ENCODE results near the gene ADCK2. TPM values are rescaled to one million over a fixed set of nuclear protein-coding genes. Genes with fewer than 3 reads are reported as not detected.
A peak's percentile ranks its signal among the peaks of the same experiment; 100 is the strongest.

The ADCK2 gene
- total and polyA plus RNA-seq, 10 of the 15 experiments (the other 5 are each of a cell fraction or from before 2014, with no cell fraction given), result 0.52 to 19.4 (median 13.1) TPM

DNA sequence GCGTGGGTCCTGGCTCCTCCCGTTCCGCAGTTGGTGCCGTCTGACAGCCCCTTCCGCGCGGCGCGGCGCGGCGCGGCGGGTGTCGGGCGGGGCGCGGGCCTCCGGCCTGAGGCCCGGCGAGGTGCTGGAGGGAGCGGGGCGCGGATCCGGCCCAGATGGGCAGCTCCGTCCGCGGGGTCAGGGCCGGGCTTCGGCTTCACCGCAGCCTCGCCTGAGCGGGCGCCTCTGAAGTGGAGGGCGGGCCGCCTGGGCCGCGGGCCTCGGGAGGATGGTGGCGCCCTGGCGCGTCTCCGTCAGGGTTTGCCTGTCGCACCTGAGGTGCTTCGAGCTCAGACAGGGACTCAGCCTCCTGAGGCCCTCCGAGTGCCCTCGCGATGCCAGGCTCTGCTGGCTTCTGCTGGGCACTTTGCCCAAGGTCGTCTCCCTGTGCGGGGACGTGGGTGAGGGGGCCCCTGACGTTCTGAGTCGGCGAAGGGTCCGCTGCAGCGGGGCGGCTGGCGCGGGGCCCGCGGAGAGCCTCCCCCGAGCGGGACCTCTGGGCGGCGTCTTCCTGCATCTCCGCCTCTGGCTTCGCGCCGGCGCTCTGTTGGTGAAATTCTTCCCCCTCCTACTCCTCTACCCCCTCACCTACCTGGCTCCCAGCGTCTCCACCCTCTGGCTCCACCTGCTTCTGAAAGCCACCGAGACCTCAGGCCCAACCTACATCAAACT, 473 bp downstream of the ADCK2 start (continued):
- TF ChIP-seq, protein P1, sequence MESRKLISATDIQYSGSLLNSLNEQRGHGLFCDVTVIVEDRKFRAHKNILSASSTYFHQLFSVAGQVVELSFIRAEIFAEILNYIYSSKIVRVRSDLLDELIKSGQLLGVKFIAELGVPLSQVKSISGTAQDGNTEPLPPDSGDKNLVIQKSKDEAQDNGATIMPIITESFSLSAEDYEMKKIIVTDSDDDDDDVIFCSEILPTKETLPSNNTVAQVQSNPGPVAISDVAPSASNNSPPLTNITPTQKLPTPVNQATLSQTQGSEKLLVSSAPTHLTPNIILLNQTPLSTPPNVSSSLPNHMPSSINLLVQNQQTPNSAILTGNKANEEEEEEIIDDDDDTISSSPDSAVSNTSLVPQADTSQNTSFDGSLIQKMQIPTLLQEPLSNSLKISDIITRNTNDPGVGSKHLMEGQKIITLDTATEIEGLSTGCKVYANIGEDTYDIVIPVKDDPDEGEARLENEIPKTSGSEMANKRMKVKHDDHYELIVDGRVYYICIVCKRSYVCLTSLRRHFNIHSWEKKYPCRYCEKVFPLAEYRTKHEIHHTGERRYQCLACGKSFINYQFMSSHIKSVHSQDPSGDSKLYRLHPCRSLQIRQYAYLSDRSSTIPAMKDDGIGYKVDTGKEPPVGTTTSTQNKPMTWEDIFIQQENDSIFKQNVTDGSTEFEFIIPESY (IDR thresholded peaks at IDR 0.05), result no peak
- TF ChIP-seq, protein P2, sequence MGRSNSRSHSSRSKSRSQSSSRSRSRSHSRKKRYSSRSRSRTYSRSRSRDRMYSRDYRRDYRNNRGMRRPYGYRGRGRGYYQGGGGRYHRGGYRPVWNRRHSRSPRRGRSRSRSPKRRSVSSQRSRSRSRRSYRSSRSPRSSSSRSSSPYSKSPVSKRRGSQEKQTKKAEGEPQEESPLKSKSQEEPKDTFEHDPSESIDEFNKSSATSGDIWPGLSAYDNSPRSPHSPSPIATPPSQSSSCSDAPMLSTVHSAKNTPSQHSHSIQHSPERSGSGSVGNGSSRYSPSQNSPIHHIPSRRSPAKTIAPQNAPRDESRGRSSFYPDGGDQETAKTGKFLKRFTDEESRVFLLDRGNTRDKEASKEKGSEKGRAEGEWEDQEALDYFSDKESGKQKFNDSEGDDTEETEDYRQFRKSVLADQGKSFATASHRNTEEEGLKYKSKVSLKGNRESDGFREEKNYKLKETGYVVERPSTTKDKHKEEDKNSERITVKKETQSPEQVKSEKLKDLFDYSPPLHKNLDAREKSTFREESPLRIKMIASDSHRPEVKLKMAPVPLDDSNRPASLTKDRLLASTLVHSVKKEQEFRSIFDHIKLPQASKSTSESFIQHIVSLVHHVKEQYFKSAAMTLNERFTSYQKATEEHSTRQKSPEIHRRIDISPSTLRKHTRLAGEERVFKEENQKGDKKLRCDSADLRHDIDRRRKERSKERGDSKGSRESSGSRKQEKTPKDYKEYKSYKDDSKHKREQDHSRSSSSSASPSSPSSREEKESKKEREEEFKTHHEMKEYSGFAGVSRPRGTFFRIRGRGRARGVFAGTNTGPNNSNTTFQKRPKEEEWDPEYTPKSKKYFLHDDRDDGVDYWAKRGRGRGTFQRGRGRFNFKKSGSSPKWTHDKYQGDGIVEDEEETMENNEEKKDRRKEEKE (IDR thresholded peaks at IDR 0.05), result peak; percentile 44; the same call in 1 of the 2 replicates
- peak; percentile 68; the same call in 1 of the 2 replicates for TF ChIP-seq RB1 (IDR thresholded peaks at IDR 0.05; ENCODE audit: borderline replicate concordance)
- peak; percentile 74 for TF ChIP-seq IKZF1 (conservative IDR thresholded peaks at IDR 0.05)
- 0 out of 2 replicates have a peak, but pooled peaks have one; percentile 30 for TF ChIP-seq SMARCA5 (IDR thresholded peaks at IDR 0.05)
- TF ChIP-seq ZNF384 (IDR thresholded peaks at IDR 0.05; ENCODE audit: borderline replicate concordance, low read depth, low read length), result no peak
- TF ChIP-seq, protein P3, sequence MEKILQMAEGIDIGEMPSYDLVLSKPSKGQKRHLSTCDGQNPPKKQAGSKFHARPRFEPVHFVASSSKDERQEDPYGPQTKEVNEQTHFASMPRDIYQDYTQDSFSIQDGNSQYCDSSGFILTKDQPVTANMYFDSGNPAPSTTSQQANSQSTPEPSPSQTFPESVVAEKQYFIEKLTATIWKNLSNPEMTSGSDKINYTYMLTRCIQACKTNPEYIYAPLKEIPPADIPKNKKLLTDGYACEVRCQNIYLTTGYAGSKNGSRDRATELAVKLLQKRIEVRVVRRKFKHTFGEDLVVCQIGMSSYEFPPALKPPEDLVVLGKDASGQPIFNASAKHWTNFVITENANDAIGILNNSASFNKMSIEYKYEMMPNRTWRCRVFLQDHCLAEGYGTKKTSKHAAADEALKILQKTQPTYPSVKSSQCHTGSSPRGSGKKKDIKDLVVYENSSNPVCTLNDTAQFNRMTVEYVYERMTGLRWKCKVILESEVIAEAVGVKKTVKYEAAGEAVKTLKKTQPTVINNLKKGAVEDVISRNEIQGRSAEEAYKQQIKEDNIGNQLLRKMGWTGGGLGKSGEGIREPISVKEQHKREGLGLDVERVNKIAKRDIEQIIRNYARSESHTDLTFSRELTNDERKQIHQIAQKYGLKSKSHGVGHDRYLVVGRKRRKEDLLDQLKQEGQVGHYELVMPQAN (conservative IDR thresholded peaks at IDR 0.05), result peak; percentile 76
- peak; percentile 35; the same call in 1 of the 2 replicates for TF ChIP-seq BACH1 (IDR thresholded peaks at IDR 0.05; ENCODE audit: borderline replicate concordance)
- TF ChIP-seq ZSCAN29 (IDR thresholded peaks at IDR 0.05), result no peak
- TF ChIP-seq, protein P4, sequence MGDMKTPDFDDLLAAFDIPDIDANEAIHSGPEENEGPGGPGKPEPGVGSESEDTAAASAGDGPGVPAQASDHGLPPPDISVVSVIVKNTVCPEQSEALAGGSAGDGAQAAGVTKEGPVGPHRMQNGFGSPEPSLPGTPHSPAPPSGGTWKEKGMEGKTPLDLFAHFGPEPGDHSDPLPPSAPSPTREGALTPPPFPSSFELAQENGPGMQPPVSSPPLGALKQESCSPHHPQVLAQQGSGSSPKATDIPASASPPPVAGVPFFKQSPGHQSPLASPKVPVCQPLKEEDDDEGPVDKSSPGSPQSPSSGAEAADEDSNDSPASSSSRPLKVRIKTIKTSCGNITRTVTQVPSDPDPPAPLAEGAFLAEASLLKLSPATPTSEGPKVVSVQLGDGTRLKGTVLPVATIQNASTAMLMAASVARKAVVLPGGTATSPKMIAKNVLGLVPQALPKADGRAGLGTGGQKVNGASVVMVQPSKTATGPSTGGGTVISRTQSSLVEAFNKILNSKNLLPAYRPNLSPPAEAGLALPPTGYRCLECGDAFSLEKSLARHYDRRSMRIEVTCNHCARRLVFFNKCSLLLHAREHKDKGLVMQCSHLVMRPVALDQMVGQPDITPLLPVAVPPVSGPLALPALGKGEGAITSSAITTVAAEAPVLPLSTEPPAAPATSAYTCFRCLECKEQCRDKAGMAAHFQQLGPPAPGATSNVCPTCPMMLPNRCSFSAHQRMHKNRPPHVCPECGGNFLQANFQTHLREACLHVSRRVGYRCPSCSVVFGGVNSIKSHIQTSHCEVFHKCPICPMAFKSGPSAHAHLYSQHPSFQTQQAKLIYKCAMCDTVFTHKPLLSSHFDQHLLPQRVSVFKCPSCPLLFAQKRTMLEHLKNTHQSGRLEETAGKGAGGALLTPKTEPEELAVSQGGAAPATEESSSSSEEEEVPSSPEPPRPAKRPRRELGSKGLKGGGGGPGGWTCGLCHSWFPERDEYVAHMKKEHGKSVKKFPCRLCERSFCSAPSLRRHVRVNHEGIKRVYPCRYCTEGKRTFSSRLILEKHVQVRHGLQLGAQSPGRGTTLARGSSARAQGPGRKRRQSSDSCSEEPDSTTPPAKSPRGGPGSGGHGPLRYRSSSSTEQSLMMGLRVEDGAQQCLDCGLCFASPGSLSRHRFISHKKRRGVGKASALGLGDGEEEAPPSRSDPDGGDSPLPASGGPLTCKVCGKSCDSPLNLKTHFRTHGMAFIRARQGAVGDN (IDR thresholded peaks at IDR 0.05), result peak; percentile 36; the same call in 1 of the 2 replicates

Data from GM12878 (cell line).